Stimulated activated naive CD8-positive, alpha-beta T cell treated with anti-CD3 and anti-CD28 coated beads, Interleukin-15, Interleukin-2, amounts not matched to agents 100 ng/mL and 50 ng/mL, for 24 hours (primary cell): Measurements from ENCODE around the gene SUPT16H.
"Not testable (repeated sequence)": the region's sequence is repeated elsewhere in the genome, so short reads cannot be mapped to it uniquely, and the experiment has no call there.

Experiments used
- H3K27ac Mint-ChIP-seq: one replicate; pipeline ENCODE4 v1.8.0; 2021; ENCODE audit warnings: mild to moderate bottlenecking, mixed read lengths
- H3K27me3 Mint-ChIP-seq: one replicate; pipeline ENCODE4 v1.8.0; 2021; ENCODE audit warnings: mixed read lengths
- H3K36me3 Mint-ChIP-seq: one replicate; pipeline ENCODE4 v1.8.0; 2021; ENCODE audit warnings: low read depth, mixed read lengths
- H3K4me1 Mint-ChIP-seq: one replicate; pipeline ENCODE4 v1.8.0; 2021; ENCODE audit warnings: low read depth, mixed read lengths
- H3K4me3 Mint-ChIP-seq: one replicate; pipeline ENCODE4 v1.8.0; 2021; ENCODE audit warnings: mild to moderate bottlenecking, mixed read lengths
- H3K9me3 Mint-ChIP-seq: one replicate; pipeline ENCODE4 v1.8.0; 2021; ENCODE audit warnings: mixed read lengths

SUPT16H gene

DNA sequence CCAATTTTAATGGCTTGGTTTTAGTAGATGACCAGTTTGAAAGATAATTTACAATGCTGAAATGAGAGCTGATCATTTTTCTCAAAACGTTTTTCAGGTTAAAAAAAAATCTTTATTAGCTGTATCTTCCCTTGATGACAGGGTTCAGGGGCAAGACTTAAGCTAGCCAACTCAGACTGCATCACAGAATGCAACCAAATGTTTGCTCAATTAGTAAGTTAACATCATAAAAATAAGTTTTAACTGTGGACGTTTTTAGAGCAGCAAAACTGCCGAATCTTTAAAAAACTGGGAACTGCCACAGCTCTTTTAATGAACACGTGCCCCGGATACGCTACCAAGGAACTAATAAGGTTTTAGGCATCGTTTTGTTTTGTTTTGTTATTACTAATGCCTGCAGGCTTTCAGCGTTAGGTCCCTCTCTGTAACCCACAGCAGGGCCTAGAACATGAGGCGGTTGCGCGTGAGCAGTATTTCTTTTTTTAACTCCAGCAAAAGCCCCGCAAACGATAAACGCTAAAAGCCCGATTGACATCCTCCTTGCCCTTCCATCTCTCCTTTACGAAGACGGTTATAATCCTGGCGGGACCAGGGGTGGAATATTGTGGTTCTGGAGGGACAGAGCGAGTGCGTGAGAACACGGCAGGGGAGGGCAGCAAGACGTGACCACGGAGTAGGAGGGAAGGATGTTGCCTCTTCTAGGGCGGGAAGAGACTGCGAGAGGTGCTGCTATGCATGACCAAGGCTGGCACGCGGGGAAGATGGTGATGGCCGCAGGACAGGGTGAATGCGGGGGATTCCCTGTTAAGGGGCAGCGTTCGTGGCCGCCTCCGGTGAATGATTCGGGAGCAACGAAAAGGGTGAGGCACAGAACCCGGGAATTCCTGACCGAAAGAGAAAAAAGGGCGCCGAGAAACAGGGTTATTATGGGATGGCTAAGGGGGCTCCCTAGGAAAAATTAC lies 652 bp downstream of the SUPT16H start:
- H3K27ac Mint-ChIP-seq = peak overlapping the region; percentile 99
- H3K36me3 Mint-ChIP-seq = peaks cover 60% of the 10 kb centered on the region
- no peaks in the 10 kb centered on the region for H3K27me3 Mint-ChIP-seq
- no peaks in the 10 kb centered on the region for H3K9me3 Mint-ChIP-seq
- H3K4me3 Mint-ChIP-seq = peak overlapping the region; percentile 99
- peaks cover 53% of the 10 kb centered on the region for H3K4me1 Mint-ChIP-seq

GRCh38 chr14:21382095-21382494 lies 1.7 kb downstream of the SUPT16H start:
- peak overlapping the region; percentile 99 for H3K4me3 Mint-ChIP-seq
- no peaks in the 10 kb centered on the region for H3K9me3 Mint-ChIP-seq
- no peaks in the 10 kb centered on the region for H3K27me3 Mint-ChIP-seq
- peaks cover 70% of the 10 kb centered on the region for H3K36me3 Mint-ChIP-seq
- H3K4me1 Mint-ChIP-seq = peaks cover 58% of the 10 kb centered on the region
- H3K27ac Mint-ChIP-seq = peak overlapping the region; percentile 99

DNA sequence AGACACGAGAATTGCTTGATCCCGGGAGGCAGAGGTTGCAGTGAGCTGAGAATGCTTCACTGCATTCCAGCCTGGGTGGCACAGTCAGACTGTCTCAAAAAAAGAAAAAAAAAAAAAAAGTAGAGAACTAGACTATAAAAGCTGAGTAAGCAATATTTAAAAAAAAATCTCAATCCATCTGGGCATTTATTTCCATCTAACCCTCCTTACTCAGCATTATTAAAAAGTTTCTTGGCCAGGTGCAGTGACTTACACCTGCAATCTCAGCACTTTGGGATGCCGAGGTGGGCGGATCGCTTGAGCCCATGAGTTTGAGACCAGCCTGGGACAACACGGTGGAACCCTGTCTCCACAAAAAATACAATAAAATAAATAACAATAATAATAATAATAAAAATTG lies 4.5 kb downstream of the SUPT16H start:
- H3K9me3 Mint-ChIP-seq = no peaks in the 10 kb centered on the region
- peaks cover 69% of the 10 kb centered on the region for H3K36me3 Mint-ChIP-seq
- no peak overlapping the region for H3K27ac Mint-ChIP-seq
- H3K4me1 Mint-ChIP-seq = peaks cover 45% of the 10 kb centered on the region
- no peak overlapping the region for H3K4me3 Mint-ChIP-seq
- no peaks in the 10 kb centered on the region for H3K27me3 Mint-ChIP-seq

- Mint-ChIP-seq H3K27me3 (no peaks in the 10 kb centered on the region), H3K4me3 (no peak overlapping the region), H3K36me3 (peaks cover 79% of the 10 kb centered on the region), H3K9me3 (no peaks in the 10 kb centered on the region), H3K27ac (no peak overlapping the region), H3K4me1 (peaks cover 12% of the 10 kb centered on the region)
Measured at GRCh38 chr14:21373980-21374379, 9.8 kb downstream of the SUPT16H start.

DNA sequence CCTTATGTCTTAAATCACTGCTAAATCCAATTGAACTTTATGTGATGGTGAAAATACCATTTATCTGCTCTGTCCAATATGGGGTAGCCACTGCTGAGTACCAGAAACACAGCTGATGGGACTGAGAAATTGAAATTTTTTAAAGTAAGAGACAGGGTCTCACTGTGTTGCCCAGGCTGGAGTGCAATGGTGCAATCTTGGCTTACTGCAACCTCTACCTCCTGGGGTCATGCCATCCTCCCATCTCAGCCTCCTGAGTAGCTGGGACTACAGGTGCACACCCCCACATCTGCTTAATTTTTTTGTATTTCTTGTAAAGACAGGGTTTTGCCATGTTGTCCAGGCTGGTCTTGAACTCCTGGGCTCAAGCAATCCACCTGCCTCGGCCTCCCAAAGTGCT lies 11.0 kb downstream of the SUPT16H start:
- H3K9me3 Mint-ChIP-seq, H3K4me1 Mint-ChIP-seq, H3K27ac Mint-ChIP-seq, H3K4me3 Mint-ChIP-seq, H3K27me3 Mint-ChIP-seq: not testable (repeated sequence)
- peaks cover 83% of the 10 kb centered on the region for H3K36me3 Mint-ChIP-seq

- H3K4me1 Mint-ChIP-seq = peaks cover 6% of the 10 kb centered on the region
- H3K27me3 Mint-ChIP-seq = no peaks in the 10 kb centered on the region
- no peak overlapping the region for H3K27ac Mint-ChIP-seq
- H3K36me3 Mint-ChIP-seq = peaks cover 85% of the 10 kb centered on the region
- no peaks in the 10 kb centered on the region for H3K9me3 Mint-ChIP-seq
- H3K4me3 Mint-ChIP-seq = no peak overlapping the region
Measured at GRCh38 chr14:21369949-21370679, 13.7 kb downstream of the SUPT16H start.

DNA sequence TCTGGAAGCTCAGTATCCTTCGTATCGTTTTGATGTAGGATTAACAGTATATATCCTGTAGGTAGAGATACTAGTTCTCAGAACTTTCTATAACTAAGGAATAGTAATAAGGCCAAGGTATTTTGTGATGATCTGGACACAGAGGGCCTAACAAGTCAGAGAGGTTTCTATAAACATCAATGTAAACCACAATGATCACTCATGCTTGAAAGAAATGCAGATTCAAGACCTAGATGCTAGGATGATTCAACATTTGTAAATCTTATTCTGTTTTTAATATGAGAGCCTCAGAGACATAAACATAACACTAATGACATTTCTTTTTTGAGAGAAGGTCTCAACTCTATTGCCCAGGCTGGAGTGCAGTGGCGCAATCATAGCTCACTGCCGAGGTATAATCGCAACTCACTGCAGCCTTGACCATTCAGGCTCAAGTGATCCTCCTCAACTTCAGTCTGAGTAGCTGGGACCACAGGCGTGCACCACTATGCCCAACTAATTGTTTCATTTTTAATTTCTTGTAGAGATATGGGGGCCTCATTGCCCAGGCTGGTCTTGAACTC lies 16.2 kb downstream of the SUPT16H start:
- Mint-ChIP-seq H3K4me3 (no peak overlapping the region), H3K4me1 (peaks cover 6% of the 10 kb centered on the region), H3K36me3 (peaks cover 96% of the 10 kb centered on the region), H3K27me3 (no peaks in the 10 kb centered on the region), H3K9me3 (no peaks in the 10 kb centered on the region), H3K27ac (no peak overlapping the region)

DNA sequence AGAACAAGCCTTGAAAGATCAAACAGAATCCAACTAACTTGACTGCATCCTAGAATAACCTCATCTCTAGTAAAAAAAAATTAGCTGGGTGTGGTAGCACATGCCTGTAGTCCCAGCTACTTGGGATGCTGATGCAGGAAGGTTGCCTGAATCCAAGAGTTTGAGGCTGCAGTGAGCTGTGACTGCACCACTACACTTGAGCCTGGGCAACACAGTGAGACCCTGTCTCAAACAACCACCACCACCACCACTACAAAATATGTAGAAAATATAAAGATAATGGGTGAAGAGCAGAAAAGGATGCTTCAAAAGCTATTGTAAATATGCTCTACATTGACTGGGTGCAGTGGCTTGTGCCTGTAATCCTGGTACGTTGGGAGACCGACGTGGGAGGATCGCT lies 27.3 kb downstream of the SUPT16H start:
- Mint-ChIP-seq H3K27ac (no peak overlapping the region), H3K27me3 (no peaks in the 10 kb centered on the region), H3K4me3 (no peak overlapping the region), H3K36me3 (peaks cover 91% of the 10 kb centered on the region), H3K9me3 (no peaks in the 10 kb centered on the region), H3K4me1 (no peaks in the 10 kb centered on the region)

DNA sequence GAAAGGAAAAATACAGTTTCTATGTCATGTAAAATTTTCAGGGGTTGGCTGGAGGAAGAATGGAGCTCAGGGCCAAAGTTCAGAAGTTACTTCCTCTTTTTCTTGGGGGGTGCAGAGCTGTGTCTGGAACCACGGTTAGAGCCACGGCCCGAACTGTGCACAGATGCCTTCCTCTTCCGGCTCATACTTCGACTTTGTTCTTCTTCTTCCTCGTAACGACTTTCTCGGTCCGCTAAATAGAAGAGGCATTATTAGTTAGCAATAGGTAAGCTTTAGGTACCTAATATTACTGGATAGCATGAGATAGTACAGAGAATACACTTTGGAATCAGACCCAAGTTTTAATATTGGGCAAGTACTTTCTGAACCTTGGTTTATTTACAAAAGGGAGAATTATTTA lies 31.2 kb downstream of the SUPT16H start:
- Mint-ChIP-seq H3K27me3 (no peaks in the 10 kb centered on the region), H3K36me3 (peaks cover 71% of the 10 kb centered on the region), H3K27ac (peak overlapping the region; percentile 43), H3K4me1 (no peaks in the 10 kb centered on the region), H3K4me3 (no peak overlapping the region), H3K9me3 (no peaks in the 10 kb centered on the region)

- H3K4me1 Mint-ChIP-seq = no peaks in the 10 kb centered on the region
- H3K4me3 Mint-ChIP-seq = no peak overlapping the region
- no peak overlapping the region for H3K27ac Mint-ChIP-seq
- no peaks in the 10 kb centered on the region for H3K9me3 Mint-ChIP-seq
- peaks cover 52% of the 10 kb centered on the region for H3K36me3 Mint-ChIP-seq
- H3K27me3 Mint-ChIP-seq = no peaks in the 10 kb centered on the region
Measured at GRCh38 chr14:21350539-21350938, 33.3 kb downstream of the SUPT16H start.

- Mint-ChIP-seq H3K36me3 (peaks cover 22% of the 10 kb centered on the region), H3K9me3 (no peaks in the 10 kb centered on the region), H3K4me3 (no peak overlapping the region), H3K27me3 (no peaks in the 10 kb centered on the region), H3K4me1 (no peaks in the 10 kb centered on the region), H3K27ac (no peak overlapping the region)
Measured at GRCh38 chr14:21347201-21347600, 36.6 kb downstream of the SUPT16H start.

- Mint-ChIP-seq H3K4me1 (no peaks in the 10 kb centered on the region), H3K4me3 (no peak overlapping the region)
Measured at GRCh38 chr14:21346532-21347135, 37.2 kb downstream of the SUPT16H start.

DNA sequence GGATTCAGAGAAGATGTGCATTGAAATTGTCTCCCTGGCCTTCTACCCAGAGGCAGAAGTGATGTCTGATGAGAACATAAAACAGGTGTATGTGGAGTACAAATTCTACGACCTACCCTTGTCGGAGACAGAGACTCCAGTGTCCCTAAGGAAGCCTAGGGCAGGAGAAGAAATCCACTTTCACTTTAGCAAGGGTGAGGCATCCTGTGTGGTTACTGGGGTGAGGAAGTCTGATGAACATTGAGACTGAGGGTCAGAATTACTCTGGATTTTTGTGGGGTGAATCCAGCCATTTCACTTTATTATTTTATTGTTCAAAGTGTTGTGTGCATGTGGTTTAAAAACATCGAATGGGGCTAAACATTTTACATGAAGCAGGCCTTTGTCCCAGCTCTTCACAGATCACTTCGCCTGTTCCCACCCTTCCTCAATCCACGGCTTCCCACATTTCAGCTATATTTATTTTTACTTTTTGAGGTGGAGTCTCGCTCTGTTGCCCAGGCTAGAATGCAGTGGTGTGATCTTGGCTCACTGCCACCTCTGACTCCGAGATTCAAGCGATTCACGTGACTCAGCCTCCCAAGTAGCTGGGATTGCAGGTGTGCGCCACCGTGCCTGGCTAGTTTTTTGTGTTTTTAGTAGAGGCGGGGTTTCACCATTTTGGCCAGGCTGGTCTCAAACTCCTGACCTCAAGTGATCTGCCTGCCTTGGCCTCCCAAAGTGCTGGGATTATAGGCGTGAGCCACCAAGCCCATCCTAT lies 40.6 kb downstream of the SUPT16H start:
- Mint-ChIP-seq H3K4me3 (no peak overlapping the region), H3K27me3 (no peaks in the 10 kb centered on the region), H3K9me3 (no peaks in the 10 kb centered on the region), H3K27ac (no peak overlapping the region), H3K36me3 (no peaks in the 10 kb centered on the region), H3K4me1 (no peaks in the 10 kb centered on the region)

More at GRCh38 chr14:21346532-21347135, 37.2 kb downstream of the SUPT16H start:
- no peaks in the 10 kb centered on the region for H3K27me3 Mint-ChIP-seq
- H3K9me3 Mint-ChIP-seq = no peaks in the 10 kb centered on the region
- peaks cover 17% of the 10 kb centered on the region for H3K36me3 Mint-ChIP-seq
- no peak overlapping the region for H3K27ac Mint-ChIP-seq

DNA sequence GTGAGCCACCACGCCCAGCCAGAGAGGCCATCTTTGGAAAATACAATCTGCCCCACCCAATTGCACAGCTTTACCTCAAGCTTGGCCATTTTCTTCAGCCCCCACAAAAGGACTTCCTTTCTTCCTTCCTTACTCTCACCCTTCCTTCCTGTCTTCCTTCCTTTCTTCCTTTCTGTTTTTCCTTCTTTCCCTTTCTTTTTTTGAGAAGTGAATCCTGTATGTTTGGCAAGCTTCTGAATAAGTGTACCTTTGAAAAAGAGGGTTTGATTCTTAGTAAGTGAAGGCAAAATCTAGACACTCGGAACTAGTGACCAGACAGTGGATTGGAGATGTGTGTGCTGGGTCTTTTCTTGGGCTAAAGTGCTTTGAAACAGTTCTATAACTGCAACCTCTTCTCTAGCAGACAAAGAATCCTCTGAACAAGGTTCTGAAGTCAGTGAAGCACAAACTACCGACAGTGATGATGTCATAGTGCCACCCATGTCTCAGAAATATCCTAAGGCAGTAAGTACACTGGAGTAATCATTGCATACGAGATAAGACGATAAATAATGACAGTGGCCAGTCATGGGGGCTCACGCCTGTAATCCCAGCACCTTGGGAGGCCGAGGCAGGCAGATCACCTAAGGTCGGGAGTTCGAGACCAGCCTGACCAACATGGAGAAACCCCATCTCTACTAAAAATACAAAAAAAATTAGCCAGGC lies 49.5 kb downstream of the SUPT16H start:
- no peaks in the 10 kb centered on the region for H3K36me3 Mint-ChIP-seq
- H3K4me3 Mint-ChIP-seq = no peak overlapping the region
- H3K9me3 Mint-ChIP-seq = no peaks in the 10 kb centered on the region
- H3K27ac Mint-ChIP-seq = no peak overlapping the region
- no peaks in the 10 kb centered on the region for H3K4me1 Mint-ChIP-seq
- H3K27me3 Mint-ChIP-seq = no peaks in the 10 kb centered on the region
